ENCODE data around the gene NOTCH2. TPM values are rescaled to one million over a fixed set of nuclear protein-coding genes. Genes with fewer than 3 reads are reported as not detected.

NOTCH2 gene
- total RNA-seq, 1 experiment from 2014 or later = 62.9 TPM

DNA sequence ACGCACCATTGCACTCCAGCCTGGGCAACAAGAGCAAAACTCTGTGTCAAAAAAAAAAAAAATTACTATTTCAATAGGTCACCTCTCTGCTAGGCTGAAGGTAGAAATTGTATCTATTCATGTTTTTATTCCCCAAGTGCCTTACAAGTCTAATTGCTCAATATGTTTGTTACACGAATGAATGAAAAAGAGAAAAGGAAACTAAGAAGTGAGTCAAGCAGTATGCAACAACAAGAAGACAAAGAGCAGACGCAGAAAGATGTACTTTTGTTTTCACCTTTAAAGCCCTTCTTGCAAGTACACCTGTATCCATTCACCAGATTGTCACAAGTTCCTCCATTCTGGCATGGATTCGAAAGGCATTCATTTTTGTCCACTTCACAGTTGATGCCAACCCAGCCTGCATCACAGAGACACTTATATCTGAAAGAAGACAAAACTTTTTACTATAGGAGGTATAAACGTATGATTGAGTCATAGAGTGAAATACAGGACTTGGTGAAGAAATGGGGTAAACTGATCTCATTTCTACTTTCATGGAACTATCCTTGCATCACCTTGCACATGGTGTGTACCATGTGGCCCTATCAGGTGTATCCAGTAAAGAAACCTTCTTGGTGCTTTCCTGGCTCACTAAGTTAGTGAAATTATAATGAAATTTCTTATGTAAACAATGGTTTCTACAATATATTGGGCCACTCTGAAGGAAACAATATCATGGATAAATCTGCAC is 116.0 kb downstream of the NOTCH2 start:
- BruUV-seq (replicated peaks) = no TSS peak
- no peak for ATAC-seq
- POLR2A ChIA-PET = no interaction called here

DNA sequence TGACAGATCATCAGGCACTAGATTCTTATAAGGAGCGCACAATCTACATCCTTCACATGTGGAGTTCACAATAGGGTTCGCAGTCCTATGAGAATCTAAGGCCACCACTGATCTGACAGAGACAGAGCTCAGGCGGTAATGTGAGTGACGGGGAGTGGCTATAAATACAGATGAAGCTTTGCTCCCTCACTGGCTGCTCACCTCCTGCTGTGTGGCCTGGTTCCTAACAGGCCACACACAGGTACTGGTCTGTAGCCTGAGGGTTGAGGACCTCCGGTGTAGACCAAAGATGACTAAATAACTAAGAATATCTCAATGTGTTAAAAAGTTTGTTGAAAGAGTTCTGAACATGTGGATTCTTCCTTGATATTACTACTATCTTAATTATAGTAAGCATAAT is 117.0 kb downstream of the NOTCH2 start:
- no peak overlapping the region for H3K9ac ChIP-seq (ENCODE audit: low read length)
- no peak overlapping the region for H3K27ac ChIP-seq (ENCODE audit: low read depth, low read length)
- H2AFZ ChIP-seq (ENCODE audit: low read depth, low read length, poor library complexity, severe bottlenecking) = no peak overlapping the region
- H3K4me3 ChIP-seq (replicated peaks in 1 of 2; ENCODE audit: low read depth in 1 of 2, low read length in 2 of 2) = no peak overlapping the region
- no TSS peak for BruUV-seq (replicated peaks)
- intact Hi-C loops (cut with micrococcal nuclease) = no loop called here
- no peaks in the 10 kb centered on the region for H3K4me1 ChIP-seq (ENCODE audit: control insufficient read depth in 1 of 2, insufficient read depth in 2 of 2, low read length in 2 of 2)
- no peaks in the 10 kb centered on the region for H3K79me2 ChIP-seq (ENCODE audit: insufficient read depth, low read length)
- ChIA-PET POLR2A (no interaction called here), RAD21 (ENCODE audit: low non-redundant PET in 1 of 2, low total read pairs in 2 of 2, uncharacterized antibody in 2 of 2, unreplicated experiment in 2 of 2) (no interaction called here), CTCF (no interaction called here)
- ATAC-seq = no peak
- no peak for DNase-seq (ENCODE audit: low read depth, low spot score)
- H4K20me1 ChIP-seq (ENCODE audit: insufficient read depth) = no peaks in the 10 kb centered on the region
- H3K9me3 ChIP-seq (ENCODE audit: control insufficient read depth in 1 of 2, insufficient read depth in 1 of 2, low read depth in 1 of 2, low read length in 2 of 2) = no peaks in the 10 kb centered on the region
- no peaks in the 10 kb centered on the region for H3K27me3 ChIP-seq (ENCODE audit: insufficient read depth, low read length)
- H3K4me2 ChIP-seq (ENCODE audit: low read length) = no peak overlapping the region
- H3K36me3 ChIP-seq (ENCODE audit: control insufficient read depth in 1 of 2, insufficient read depth in 2 of 2, low read length in 2 of 2) = peaks cover 5 to 9% of the 10 kb centered on the region in 2 experiments; a peak in 3 of 4 replicates
- no peaks in the 10 kb centered on the region for H3K9me2 ChIP-seq (ENCODE audit: insufficient read depth)
- TF ChIP-seq CBX3 (IDR thresholded peaks at IDR 0.05; ENCODE audit: low read depth) = no peak
- TF ChIP-seq, protein P1, sequence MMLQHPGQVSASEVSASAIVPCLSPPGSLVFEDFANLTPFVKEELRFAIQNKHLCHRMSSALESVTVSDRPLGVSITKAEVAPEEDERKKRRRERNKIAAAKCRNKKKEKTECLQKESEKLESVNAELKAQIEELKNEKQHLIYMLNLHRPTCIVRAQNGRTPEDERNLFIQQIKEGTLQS (IDR thresholded peaks at IDR 0.05) = no peak
- no peak for TF ChIP-seq ZFX (IDR thresholded peaks at IDR 0.05)
- TF ChIP-seq SP1 (IDR thresholded peaks at IDR 0.05; ENCODE audit: low read depth) = no peak
- TF ChIP-seq ELF1 (IDR thresholded peaks at IDR 0.05; ENCODE audit: borderline replicate concordance, low read depth) = no peak
- no peak for TF ChIP-seq FOSL1 (IDR thresholded peaks at IDR 0.05; ENCODE audit: low read depth)
- TF ChIP-seq EZH2phosphoT487 (IDR thresholded peaks at IDR 0.05; ENCODE audit: borderline replicate concordance) = no peak
- TF ChIP-seq SRF (IDR thresholded peaks at IDR 0.05; ENCODE audit: low read depth) = no peak
- TF ChIP-seq, protein P2, sequence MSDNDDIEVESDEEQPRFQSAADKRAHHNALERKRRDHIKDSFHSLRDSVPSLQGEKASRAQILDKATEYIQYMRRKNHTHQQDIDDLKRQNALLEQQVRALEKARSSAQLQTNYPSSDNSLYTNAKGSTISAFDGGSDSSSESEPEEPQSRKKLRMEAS (IDR thresholded peaks at IDR 0.05) = no peak
- no peak for TF ChIP-seq RAD21 (IDR thresholded peaks at IDR 0.05; ENCODE audit: low read depth)
- TF ChIP-seq POLR2AphosphoS5 (IDR thresholded peaks at IDR 0.05; ENCODE audit: low read depth, low read length) = no peak
- TF ChIP-seq, protein P3, sequence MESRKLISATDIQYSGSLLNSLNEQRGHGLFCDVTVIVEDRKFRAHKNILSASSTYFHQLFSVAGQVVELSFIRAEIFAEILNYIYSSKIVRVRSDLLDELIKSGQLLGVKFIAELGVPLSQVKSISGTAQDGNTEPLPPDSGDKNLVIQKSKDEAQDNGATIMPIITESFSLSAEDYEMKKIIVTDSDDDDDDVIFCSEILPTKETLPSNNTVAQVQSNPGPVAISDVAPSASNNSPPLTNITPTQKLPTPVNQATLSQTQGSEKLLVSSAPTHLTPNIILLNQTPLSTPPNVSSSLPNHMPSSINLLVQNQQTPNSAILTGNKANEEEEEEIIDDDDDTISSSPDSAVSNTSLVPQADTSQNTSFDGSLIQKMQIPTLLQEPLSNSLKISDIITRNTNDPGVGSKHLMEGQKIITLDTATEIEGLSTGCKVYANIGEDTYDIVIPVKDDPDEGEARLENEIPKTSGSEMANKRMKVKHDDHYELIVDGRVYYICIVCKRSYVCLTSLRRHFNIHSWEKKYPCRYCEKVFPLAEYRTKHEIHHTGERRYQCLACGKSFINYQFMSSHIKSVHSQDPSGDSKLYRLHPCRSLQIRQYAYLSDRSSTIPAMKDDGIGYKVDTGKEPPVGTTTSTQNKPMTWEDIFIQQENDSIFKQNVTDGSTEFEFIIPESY (IDR thresholded peaks at IDR 0.05; ENCODE audit: extremely low read depth, insufficient replicate concordance, low read length) = no peak
- no peak for TF ChIP-seq JUND (IDR thresholded peaks at IDR 0.05)
- no peak for TF ChIP-seq YY1 (IDR thresholded peaks at IDR 0.05; ENCODE audit: extremely low read depth, insufficient replicate concordance, low read depth, low read length)

More for the DNA sequence above, 116.0 kb downstream of the NOTCH2 start:
- H3K79me2 ChIP-seq (ENCODE audit: insufficient read depth, low read length) = no peaks in the 10 kb centered on the region
- no peak overlapping the region for H2AFZ ChIP-seq (ENCODE audit: low read depth, low read length, poor library complexity, severe bottlenecking)
- no peaks in the 10 kb centered on the region for H3K27me3 ChIP-seq (ENCODE audit: insufficient read depth, low read length)
- RAD21 ChIA-PET (ENCODE audit: low non-redundant PET in 1 of 2, low total read pairs in 2 of 2, uncharacterized antibody in 2 of 2, unreplicated experiment in 2 of 2) = no interaction called here
- no peak overlapping the region for H3K9ac ChIP-seq (ENCODE audit: low read length)
- intact Hi-C loops (cut with micrococcal nuclease) = no loop called here
- H3K4me2 ChIP-seq (ENCODE audit: low read length) = no peak overlapping the region
- H3K4me1 ChIP-seq (ENCODE audit: control insufficient read depth in 1 of 2, insufficient read depth in 2 of 2, low read length in 2 of 2) = no peaks in the 10 kb centered on the region
- no peak overlapping the region for H3K4me3 ChIP-seq (replicated peaks in 1 of 2; ENCODE audit: low read depth in 1 of 2, low read length in 2 of 2)
- TF ChIP-seq, protein P4, sequence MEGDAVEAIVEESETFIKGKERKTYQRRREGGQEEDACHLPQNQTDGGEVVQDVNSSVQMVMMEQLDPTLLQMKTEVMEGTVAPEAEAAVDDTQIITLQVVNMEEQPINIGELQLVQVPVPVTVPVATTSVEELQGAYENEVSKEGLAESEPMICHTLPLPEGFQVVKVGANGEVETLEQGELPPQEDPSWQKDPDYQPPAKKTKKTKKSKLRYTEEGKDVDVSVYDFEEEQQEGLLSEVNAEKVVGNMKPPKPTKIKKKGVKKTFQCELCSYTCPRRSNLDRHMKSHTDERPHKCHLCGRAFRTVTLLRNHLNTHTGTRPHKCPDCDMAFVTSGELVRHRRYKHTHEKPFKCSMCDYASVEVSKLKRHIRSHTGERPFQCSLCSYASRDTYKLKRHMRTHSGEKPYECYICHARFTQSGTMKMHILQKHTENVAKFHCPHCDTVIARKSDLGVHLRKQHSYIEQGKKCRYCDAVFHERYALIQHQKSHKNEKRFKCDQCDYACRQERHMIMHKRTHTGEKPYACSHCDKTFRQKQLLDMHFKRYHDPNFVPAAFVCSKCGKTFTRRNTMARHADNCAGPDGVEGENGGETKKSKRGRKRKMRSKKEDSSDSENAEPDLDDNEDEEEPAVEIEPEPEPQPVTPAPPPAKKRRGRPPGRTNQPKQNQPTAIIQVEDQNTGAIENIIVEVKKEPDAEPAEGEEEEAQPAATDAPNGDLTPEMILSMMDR (IDR thresholded peaks at IDR 0.05 in 2 of 3, conservative IDR thresholded peaks at IDR 0.05 in 1 of 3; ENCODE audit: borderline replicate concordance in 1 of 3, insufficient read depth in 1 of 3, low read depth in 2 of 3, low read length in 2 of 3) = no peak
- TF ChIP-seq EZH2 (IDR thresholded peaks at IDR 0.05) = no peak
- no peak for TF ChIP-seq POLR2AphosphoS5 (IDR thresholded peaks at IDR 0.05; ENCODE audit: low read depth, low read length)
- no peaks in the 10 kb centered on the region for H3K9me3 ChIP-seq (ENCODE audit: control insufficient read depth in 1 of 2, insufficient read depth in 1 of 2, low read depth in 1 of 2, low read length in 2 of 2)
- H3K9me2 ChIP-seq (ENCODE audit: insufficient read depth) = no peaks in the 10 kb centered on the region
- CTCF ChIA-PET = no interaction called here
- no peak for DNase-seq (ENCODE audit: low read depth, low spot score)
- H4K20me1 ChIP-seq (ENCODE audit: insufficient read depth) = no peaks in the 10 kb centered on the region
- peaks cover 2 to 9% of the 10 kb centered on the region in 2 experiments; a peak in 3 of 4 replicates for H3K36me3 ChIP-seq (ENCODE audit: control insufficient read depth in 1 of 2, insufficient read depth in 2 of 2, low read length in 2 of 2)
- no peak overlapping the region for H3K27ac ChIP-seq (ENCODE audit: low read depth, low read length)

Data from HCT116 (cell line).